Tibial nerve (tissue), 4 donors: ENCODE results near the gene CAMKMT. TPM values are rescaled to one million over a fixed set of nuclear protein-coding genes. Genes with fewer than 3 reads are reported as not detected.

Experiments
- DNase-seq, 2 donors: peaks; one replicate each; pipeline ENCODE4 v3.0.0-alpha.2; 2019; ENCODE audit warnings: low spot score in 2 of 2
- H3K27ac ChIP-seq, 4 donors: fragments of 200-600 bp; sonication (generic) in 3 of 4; one replicate each; pipeline ENCODE4 v1.5.1; 2017 to 2019; ENCODE audit warnings: mild to moderate bottlenecking in 1 of 4
- H3K27me3 ChIP-seq, 2 donors: fragments of 200-600 bp; sonication (generic) in 1 of 2; one replicate each; pipeline versions ENCODE4 v1.5.1 to v1.6.0; 2017 to 2019
- H3K36me3 ChIP-seq, 3 donors: fragments of 200-600 bp; sonication (generic); one replicate each; pipeline ENCODE4 v1.5.1; 2018 to 2019
- H3K4me1 ChIP-seq, 4 donors: fragments of 200-600 bp; sonication (generic) in 3 of 4; one replicate each; pipeline ENCODE4 v1.5.1; 2017 to 2019
- H3K4me3 ChIP-seq, 4 donors: fragments of 200-600 bp; sonication (generic) in 3 of 4; one replicate each; pipeline ENCODE4 v1.5.1; 2017 to 2019; ENCODE audit warnings: mild to moderate bottlenecking in 1 of 4, moderate library complexity in 1 of 4
- H3K9me3 ChIP-seq, 4 donors: fragments of 200-600 bp; sonication (generic) in 3 of 4; one replicate each; pipeline ENCODE4 v1.5.1; 2017 to 2019
- CTCF ChIP-seq, 5 experiments: fragments of 200-600 bp in 3 of 5; fragments of 450-650 bp in 2 of 5; sonication (generic) in 3 of 5; IDR thresholded peaks; one replicate each; pipeline ENCODE4 v1.5.1; 2016 to 2019; ENCODE audit warnings: antibody characterized with exemption in 5 of 5, mild to moderate bottlenecking in 3 of 5, moderate library complexity in 2 of 5
- EP300 ChIP-seq, 2 donors: sonication (generic); formaldehyde crosslinking; IDR thresholded peaks; one replicate each; pipeline ENCODE4 v1.6.1; 2017; ENCODE audit warnings: antibody characterized with exemption in 2 of 2, mild to moderate bottlenecking in 1 of 2
- POLR2A ChIP-seq, 2 donors: fragments of 450-650 bp; IDR thresholded peaks; one replicate each; pipeline ENCODE4 v1.6.1; 2017; ENCODE audit warnings: antibody characterized with exemption in 2 of 2, mild to moderate bottlenecking in 2 of 2, moderate library complexity in 2 of 2
- WGBS, 2 donors: methylation state at CpG; one replicate each; pipeline ENCODE4 v1.1.5; 2018; 5-methylcytosine and 5-hydroxymethylcytosine counted together
- total RNA-seq, 4 donors: library from RNA; depleted of rRNA; stranded (reverse); fragments of >200 nt; gene quantifications; one replicate each; pipeline ENCODE4 v1.1.0, GENCODE V29; 2016

Gene CAMKMT
- total RNA-seq, 4 donors from 2014 or later, result 8.4 to 14.1 (median 9.7) TPM

GRCh38 chr2:44770221-44771195, 408.8 kb downstream of the CAMKMT start:
- no peak overlapping the region for H3K27ac ChIP-seq
- TF ChIP-seq CTCF (IDR thresholded peaks at IDR 0.05) (no peak), POLR2A (IDR thresholded peaks at IDR 0.05) (no peak), EP300 (IDR thresholded peaks at IDR 0.05) (no peak)
- no peaks in the 10 kb centered on the region for H3K9me3 ChIP-seq
- peaks cover 0 to 10% (median 0%) of the 10 kb centered on the region in 4 donors for H3K4me1 ChIP-seq
- no peaks in the 10 kb centered on the region for H3K27me3 ChIP-seq
- H3K4me3 ChIP-seq, result no peak overlapping the region
- DNase-seq, result no peak
- H3K36me3 ChIP-seq, result no peaks in the 10 kb centered on the region
- 76 to 83% methylated on average over 6 of the region's 6 CpGs for WGBS, 2 donors

GRCh38 chr2:44771522-44771921, 409.8 kb downstream of the CAMKMT start:
- DNase-seq, result no peak
- Histone ChIP-seq H3K27ac (no peak overlapping the region), H3K4me3 (no peak overlapping the region), H3K36me3 (no peaks in the 10 kb centered on the region), H3K9me3 (no peaks in the 10 kb centered on the region), H3K27me3 (no peaks in the 10 kb centered on the region), H3K4me1 (peaks cover 0 to 10% (median 0%) of the 10 kb centered on the region in 4 donors)
- 86 to 96% methylated on average over 2 of the region's 2 CpGs for WGBS, 2 donors
- TF ChIP-seq EP300 (IDR thresholded peaks at IDR 0.05), result no peak
- no peak for TF ChIP-seq CTCF (IDR thresholded peaks at IDR 0.05)
- TF ChIP-seq POLR2A (IDR thresholded peaks at IDR 0.05), result no peak

GRCh38 chr2:44772131-44772530, 410.4 kb downstream of the CAMKMT start:
- no peak for DNase-seq
- no peak for TF ChIP-seq EP300 (IDR thresholded peaks at IDR 0.05)

GRCh38 chr2:44772669-44773378, 411.1 kb downstream of the CAMKMT start:
- Histone ChIP-seq H3K27ac (no peak overlapping the region), H3K9me3 (no peaks in the 10 kb centered on the region), H3K4me3 (no peak overlapping the region), H3K36me3 (no peaks in the 10 kb centered on the region), H3K27me3 (no peaks in the 10 kb centered on the region), H3K4me1 (peaks cover 0 to 19% (median 1%) of the 10 kb centered on the region in 4 donors)
- 66 to 84% methylated on average over 2 of the region's 2 CpGs for WGBS, 2 donors
- TF ChIP-seq EP300 (IDR thresholded peaks at IDR 0.05), result no peak
- TF ChIP-seq CTCF (IDR thresholded peaks at IDR 0.05), result no peak
- TF ChIP-seq POLR2A (IDR thresholded peaks at IDR 0.05), result no peak
- DNase-seq, result no peak

More at GRCh38 chr2:44772131-44772530, 410.4 kb downstream of the CAMKMT start:
- 87 to 89% methylated on average over 9 of the region's 9 CpGs for WGBS, 2 donors
- no peak overlapping the region for H3K4me3 ChIP-seq
- no peak overlapping the region for H3K27ac ChIP-seq
- peaks cover 0 to 12% (median under 1%) of the 10 kb centered on the region in 4 donors for H3K4me1 ChIP-seq
- H3K27me3 ChIP-seq, result no peaks in the 10 kb centered on the region
- H3K9me3 ChIP-seq, result no peaks in the 10 kb centered on the region
- no peaks in the 10 kb centered on the region for H3K36me3 ChIP-seq

- Histone ChIP-seq H3K27me3 (no peaks in the 10 kb centered on the region), H3K36me3 (no peaks in the 10 kb centered on the region), H3K9me3 (peaks cover 0 to 4% (median 0%) of the 10 kb centered on the region in 4 donors), H3K4me3 (no peak overlapping the region), H3K4me1 (peaks cover 0 to 16% (median 1%) of the 10 kb centered on the region in 4 donors), H3K27ac (no peak overlapping the region)
- 89 to 95% methylated on average over 4 of the region's 4 CpGs for WGBS, 2 donors
- TF ChIP-seq CTCF (IDR thresholded peaks at IDR 0.05), result no peak
- TF ChIP-seq EP300 (IDR thresholded peaks at IDR 0.05), result no peak
- no peak for TF ChIP-seq POLR2A (IDR thresholded peaks at IDR 0.05)
- DNase-seq, result no peak
These were observed 413.2 kb downstream of the CAMKMT start for GRCh38 chr2:44774826-44775492.
